HG02642 (cell line): ENCODE measurements around the gene ACSS1.

Source experiments
- ATAC-seq: cut with Tn5 transposase; IDR thresholded peaks from one replicate; pipeline ENCODE4 v1.9.1; 2021; ENCODE audit warnings: mild to moderate bottlenecking; ENCODE audit not compliant: unreplicated experiment, poor library complexity

The ACSS1 gene

GRCh38 chr20:24998121-24998520, 59.8 kb downstream of the ACSS1 start:
- no peak for ATAC-seq

- ATAC-seq = no peak
Measured at GRCh38 chr20:24996449-24997377, 61.2 kb downstream of the ACSS1 start.

GRCh38 chr20:24995741-24996448, 62.0 kb downstream of the ACSS1 start:
- no peak for ATAC-seq

GRCh38 chr20:24994470-24995368, 63.2 kb downstream of the ACSS1 start:
- ATAC-seq = no peak

DNA sequence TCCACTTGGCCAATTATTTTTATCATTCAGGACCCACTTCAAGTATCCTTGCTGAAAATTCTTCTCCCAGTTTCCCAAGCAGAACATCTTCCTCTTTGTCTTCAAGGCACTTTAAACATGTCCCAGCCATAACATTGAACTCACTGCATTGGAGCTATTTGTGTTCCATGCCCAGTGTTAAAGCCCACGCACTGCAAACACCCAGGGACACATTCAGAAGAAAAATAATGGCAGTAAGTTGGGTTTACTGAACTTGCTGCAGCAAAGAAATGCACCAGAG, 63.8 kb downstream of the ACSS1 start:
- no peak for ATAC-seq

DNA sequence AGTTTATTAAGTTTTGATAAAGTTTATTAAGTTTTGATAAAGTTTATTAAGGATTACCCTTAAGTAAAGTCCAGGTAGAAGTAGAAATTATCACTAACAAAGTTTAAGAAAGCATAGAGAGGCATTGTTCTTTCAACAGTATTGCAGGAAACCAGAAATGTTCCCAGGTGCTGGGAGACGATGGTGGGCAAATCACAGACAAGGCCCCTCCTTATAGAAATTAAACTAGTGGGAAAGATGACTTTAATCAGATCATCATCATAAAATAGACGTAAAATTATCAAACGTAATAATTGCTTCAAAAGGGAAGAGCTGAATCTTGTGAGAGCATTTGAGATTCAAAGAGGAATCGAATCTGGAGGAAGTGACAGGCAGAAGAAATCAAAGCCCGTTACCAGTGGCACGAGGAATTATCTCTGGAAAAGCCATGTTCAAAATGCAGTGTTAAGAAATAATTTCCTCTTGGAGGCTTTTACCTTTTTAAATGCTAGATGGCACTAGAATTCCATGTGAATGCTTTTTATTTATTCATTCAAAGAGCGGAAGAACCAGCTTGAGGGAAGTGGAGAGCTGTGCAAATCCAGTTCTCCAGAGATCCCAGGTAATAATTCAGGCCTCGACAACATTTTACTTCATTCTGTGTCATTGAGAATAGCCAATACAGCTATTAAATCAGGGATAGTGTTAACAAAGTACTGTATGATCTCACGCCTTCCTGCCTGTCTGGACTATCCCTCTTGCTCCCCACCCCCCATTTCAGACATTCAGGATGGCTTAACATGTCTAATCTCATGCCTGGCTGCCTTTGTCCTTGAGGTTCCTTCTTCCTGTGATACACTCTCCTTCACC, 64.4 kb downstream of the ACSS1 start:
- no peak for ATAC-seq

DNA sequence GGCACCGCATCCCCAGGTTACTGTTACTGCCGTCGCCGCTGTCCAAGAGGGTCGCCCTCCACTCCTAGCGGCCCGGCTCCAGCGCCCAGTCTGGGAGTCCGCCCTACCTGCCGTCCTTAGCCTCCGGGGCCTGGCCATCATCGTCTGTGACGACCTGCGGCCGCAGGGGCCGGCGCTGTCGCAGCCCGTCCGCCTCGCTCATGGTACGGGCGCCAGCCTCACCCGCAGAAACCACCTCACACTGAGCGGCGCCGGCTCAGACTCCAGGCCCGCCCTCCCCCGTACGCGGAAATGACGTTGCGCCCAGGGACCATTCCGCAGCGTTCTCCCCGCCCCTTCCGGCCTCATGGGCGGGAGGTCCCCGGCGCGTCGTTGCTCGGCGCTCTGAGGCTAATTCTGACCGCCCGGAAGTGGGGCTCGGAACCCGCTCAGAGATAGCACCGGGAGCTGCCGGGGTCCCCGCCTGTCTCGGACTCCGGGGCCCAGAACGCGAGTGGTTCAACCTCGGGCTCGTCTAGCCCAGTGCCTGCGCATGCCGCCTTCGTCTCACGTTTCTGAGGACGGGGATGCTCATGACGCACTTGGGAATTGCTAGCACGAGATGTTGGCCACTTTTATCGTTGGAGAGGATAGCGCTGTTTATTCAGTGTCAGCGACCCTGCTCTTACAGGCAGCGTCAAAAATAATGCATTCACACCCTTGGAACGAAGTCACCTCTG, 65.3 kb downstream of the ACSS1 start, which contains the start of gene APMAP:
APMAP (minus strand) TSS at position 265 of the 719 bp plus-strand sequence; CDS start at position 202, 63 bp downstream.
- ATAC-seq = peak; percentile 97

DNA sequence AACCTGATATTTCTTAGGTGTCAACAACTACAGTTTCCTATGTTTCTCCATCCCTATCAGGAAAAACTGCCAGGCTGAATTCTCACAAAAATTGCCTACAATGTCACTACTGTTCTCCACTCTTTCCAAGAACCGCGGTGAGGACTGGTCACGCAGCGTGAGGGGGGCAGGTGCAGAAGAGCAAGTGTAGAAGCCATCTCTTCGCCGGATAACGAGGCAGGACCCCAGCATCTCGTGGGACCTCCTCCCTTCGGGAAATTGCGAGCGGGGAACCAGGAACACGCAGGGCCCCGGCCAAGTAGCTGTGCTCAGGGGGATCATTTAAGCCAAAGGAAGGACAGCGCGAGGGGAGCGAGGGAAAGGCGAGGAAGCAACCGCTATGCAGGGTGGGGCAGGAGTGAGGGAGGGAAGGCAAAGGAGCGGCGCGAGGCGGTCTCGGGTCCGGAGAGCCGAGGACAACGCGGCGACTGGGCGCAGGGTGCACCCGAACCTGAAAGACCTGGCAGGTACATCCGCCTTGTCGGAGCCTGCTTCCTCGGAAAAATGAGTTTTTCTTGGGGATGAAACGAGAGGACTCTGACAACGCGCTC, 65.9 kb downstream of the ACSS1 start:
- peak; percentile 35 for ATAC-seq

DNA sequence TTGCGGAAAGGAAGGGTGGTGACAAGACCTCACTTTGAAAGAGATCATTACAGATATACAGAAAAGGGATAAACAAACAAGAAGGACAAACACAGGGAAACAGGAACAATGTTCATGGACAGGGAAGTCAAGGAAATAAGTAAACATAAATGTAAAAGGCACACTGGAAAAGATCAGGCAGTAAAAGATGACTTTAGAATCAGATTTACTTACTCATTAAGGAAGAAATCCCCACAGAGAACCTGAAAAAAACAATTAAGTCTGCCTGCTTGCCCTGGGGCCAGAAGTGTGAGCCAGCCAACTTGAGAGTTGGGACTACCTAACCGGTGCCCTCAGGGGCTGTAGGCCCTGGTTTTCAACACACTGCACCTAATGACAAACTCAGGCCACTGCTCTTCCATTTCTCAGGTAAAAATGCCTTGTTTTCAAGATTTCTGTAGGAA, 67.1 kb downstream of the ACSS1 start:
- ATAC-seq = no peak

DNA sequence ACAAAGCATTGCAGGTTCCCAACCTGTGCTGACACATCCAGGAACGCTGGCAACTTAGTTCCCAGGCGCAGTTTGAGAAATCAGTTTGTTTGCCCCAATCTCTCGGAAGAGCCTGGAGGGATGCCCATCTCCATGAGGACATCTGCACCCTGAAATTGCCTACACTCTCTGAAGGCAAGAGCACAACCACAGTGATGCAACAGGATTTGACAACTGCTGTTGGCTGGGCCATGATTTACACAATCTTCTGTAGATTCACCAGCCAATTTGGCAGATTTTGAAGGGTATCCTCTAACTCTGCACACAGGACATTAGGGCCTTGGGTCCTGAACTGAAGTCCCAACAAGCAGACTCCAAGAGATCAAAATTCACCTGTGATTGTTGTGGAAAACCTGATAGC, 68.8 kb downstream of the ACSS1 start:
- no peak for ATAC-seq

GRCh38 chr20:24987873-24988835, 69.8 kb downstream of the ACSS1 start:
- no peak for ATAC-seq

DNA sequence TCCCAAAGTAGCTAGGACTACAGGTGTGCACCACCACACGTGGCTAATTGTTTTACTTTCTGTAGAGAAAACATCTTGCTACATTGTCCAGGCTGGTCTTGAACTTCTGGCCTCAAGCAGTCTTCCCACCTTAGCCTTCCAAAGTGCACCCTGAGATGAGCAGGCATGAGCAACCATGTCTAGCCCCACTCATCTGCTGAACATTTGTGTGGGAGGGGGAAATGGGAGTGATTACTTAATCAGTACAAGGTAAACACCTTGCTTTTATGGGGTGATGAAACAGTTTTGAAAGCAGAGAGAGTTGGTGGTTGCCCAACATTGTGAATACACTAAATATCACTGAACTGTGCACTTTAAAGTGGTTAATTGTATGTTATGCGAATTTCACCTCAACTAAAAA, 70.7 kb downstream of the ACSS1 start:
- ATAC-seq = no peak

DNA sequence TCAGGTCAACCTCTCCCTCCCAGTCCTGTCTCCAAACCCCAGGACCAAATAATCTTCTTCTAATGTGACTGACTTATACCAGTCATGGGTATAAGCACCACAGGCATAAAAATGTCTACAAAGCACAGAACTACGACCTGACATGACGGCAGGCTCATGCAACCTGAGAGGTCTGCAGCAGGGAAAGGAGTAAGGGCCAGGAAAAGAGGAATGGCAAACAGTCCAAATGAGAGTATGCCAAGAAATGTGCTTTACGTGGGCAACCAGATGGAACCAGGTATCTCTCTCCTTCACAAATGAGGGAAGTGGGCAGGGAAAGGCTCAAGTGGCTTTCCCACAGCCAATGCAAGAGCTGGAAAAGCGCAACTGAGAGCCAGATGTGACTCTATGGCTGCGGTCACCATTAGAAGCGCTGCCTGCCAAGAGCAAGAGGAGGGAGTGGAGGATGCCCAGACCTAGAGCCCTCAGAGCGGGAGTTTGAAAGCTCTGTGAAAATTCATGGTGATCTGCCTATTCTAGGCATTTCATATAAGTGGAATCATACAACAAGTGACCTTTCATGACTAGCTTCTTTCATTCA, 71.4 kb downstream of the ACSS1 start:
- no peak for ATAC-seq

DNA sequence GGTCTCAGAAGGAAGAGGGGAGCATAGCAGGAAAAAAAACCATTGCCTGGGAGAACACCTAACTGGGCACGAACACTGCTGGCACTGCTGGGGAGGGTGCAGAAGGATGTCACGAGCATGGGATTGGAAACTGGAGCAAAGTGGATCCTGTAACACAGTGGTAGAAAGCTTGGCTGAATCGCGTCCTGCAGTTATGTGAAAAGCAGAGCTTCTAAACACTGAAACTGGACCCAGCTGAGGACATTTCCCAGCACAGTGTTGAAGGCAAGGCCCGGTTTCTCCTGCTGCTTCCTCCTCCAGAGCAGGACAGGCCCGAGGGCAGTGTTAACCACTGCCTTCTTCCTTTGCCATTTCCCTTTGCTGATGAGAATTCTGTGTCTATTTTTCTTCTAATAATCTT, 72.1 kb downstream of the ACSS1 start:
- ATAC-seq = no peak

GRCh38 chr20:24984961-24985640, 72.8 kb downstream of the ACSS1 start:
- ATAC-seq = no peak

- no peak for ATAC-seq
Measured at GRCh38 chr20:24983896-24984295, 74.0 kb downstream of the ACSS1 start.

- no peak for ATAC-seq
Measured at GRCh38 chr20:24981790-24982189, 76.1 kb downstream of the ACSS1 start.
